Fibroblast of lung (primary cell): ENCODE results near the gene ELK3. TPM values are rescaled to one million over a fixed set of nuclear protein-coding genes. Genes with fewer than 3 reads are reported as not detected.

Experiments
- DNase-seq, 2 donors: peaks; one replicate each; pipeline versions ENCODE4 v3.0.0 to v3.0.0-alpha.2; 2010; ENCODE audit warnings: low read depth in 2 of 2
- H2AFZ ChIP-seq: 2 replicates; pipeline ENCODE4 v1.5.1; 2012; ENCODE audit warnings: low read length, control low read depth, inconsistent platforms
- H3K27ac ChIP-seq: 2 replicates; pipeline ENCODE4 v1.5.1; 2011; ENCODE audit warnings: low read length, control low read depth; ENCODE audit not compliant: insufficient read depth
- H3K27me3 ChIP-seq: 2 replicates; pipeline ENCODE4 v1.5.1; 2011; ENCODE audit warnings: mild to moderate bottlenecking, low read length; ENCODE audit not compliant: control insufficient read depth, insufficient read depth
- H3K36me3 ChIP-seq: 2 replicates; pipeline ENCODE4 v1.5.1; 2011; ENCODE audit warnings: low read length; ENCODE audit not compliant: control insufficient read depth, insufficient read depth
- H3K4me1 ChIP-seq: 2 replicates; pipeline ENCODE4 v1.5.1; 2011; ENCODE audit warnings: low read length; ENCODE audit not compliant: control insufficient read depth, insufficient read depth; ENCODE audit errors: extremely low read depth
- H3K4me2 ChIP-seq: 2 replicates; pipeline ENCODE4 v1.5.1; 2011; ENCODE audit warnings: low read length, control low read depth; ENCODE audit not compliant: insufficient read depth; ENCODE audit errors: extremely low read depth
- H3K4me3 ChIP-seq, 4 experiments: fragments of 200-600 bp in 1 of 4; sonication (generic) in 1 of 4; replicated peaks in 1 of 4; 2 replicates each; pipeline ENCODE4 v1.5.1; 2011 to 2016; ENCODE audit warnings: low read length in 4 of 4, low read depth in 3 of 4, mild to moderate bottlenecking in 3 of 4, control low read depth in 2 of 4, inconsistent platforms in 1 of 4, mixed read lengths in 1 of 4; ENCODE audit not compliant: insufficient read depth in 1 of 4; ENCODE audit errors: control extremely low read depth in 1 of 4
- H3K79me2 ChIP-seq: 2 replicates; pipeline ENCODE4 v1.5.1; 2012; ENCODE audit warnings: mild to moderate bottlenecking, low read length, inconsistent platforms; ENCODE audit not compliant: control insufficient read depth, insufficient read depth
- H3K9ac ChIP-seq: 2 replicates; pipeline ENCODE4 v1.5.1; 2011; ENCODE audit warnings: mild to moderate bottlenecking, low read length, control low read depth; ENCODE audit not compliant: insufficient read depth
- H3K9me3 ChIP-seq: 2 replicates; pipeline ENCODE4 v1.5.1; 2012; ENCODE audit warnings: low read depth, low read length; ENCODE audit not compliant: control insufficient read depth, insufficient read depth
- H4K20me1 ChIP-seq: 2 replicates; pipeline ENCODE4 v1.5.1; 2011; ENCODE audit warnings: low read length; ENCODE audit not compliant: control insufficient read depth, insufficient read depth; ENCODE audit errors: extremely low read depth
- EZH2 ChIP-seq: IDR thresholded peaks from 2 replicates; pipeline ENCODE4 v1.5.1; 2012; ENCODE audit warnings: low read length, control low read depth, mild to moderate bottlenecking; ENCODE audit errors: missing control alignments
- polyA plus RNA-seq, 2 donors: library from polyadenylated mRNA; depleted of rRNA in 1 of 2; stranded (reverse) in 1 of 2; unstranded in 1 of 2; fragments of >200 nt; gene quantifications; 2 replicates each; pipeline ENCODE4 v1.2.1, GENCODE V29; 2011 to 2012; ENCODE audit warnings: missing spikeins in 1 of 2
- total RNA-seq: library from RNA; depleted of rRNA; stranded (reverse); fragments of >200 nt; gene quantifications from 2 replicates; pipeline ENCODE4 v1.2.1, GENCODE V29; 2014
- TF ChIP-seq, protein P1 (sequence below), 2 donors: IDR thresholded peaks in 1 of 2; conservative IDR thresholded peaks in 1 of 2; 1 replicate in 1 of 2; 2 replicates in 1 of 2; pipeline ENCODE4 v1.5.1; 2011 to 2012; ENCODE audit warnings: low read length in 2 of 2, control low read depth in 1 of 2, inconsistent platforms in 1 of 2, low read depth in 1 of 2, mild to moderate bottlenecking in 1 of 2

ELK3 gene
- total and polyA plus RNA-seq, 2 donors (not counting 1 experiment from before 2014, with no cell fraction given), result 14.7 to 27.9 TPM

DNA sequence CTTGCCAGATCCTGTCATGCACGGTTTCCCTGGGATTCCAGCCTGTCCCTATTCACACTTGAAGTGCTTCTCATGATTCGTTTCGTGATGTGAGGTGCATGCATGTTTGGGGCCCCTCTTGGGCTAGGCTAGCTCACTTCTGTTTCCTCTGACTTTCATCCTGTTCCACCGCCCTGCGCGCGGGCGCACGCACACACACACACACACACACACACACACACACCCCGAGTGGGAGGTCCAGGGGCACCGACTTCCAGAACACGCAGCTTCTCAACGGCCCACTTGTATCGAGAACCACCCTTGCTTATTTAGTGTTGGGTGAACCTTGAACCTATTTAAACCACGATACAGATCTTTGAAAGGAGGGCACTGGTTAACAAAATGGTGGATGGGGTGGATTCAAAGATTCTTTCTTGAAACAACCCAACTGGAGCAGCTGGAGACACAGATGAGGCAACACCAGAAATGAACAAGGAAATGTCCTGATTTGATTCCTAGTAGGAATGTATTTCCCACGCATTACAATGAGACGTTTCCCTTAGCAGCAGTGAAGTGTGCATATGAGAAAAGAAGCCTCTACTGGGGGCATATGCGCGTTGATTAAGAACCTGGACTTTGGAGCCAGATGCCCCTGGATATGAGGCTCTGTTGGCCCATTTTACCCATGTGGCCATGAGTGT, 16.3 kb downstream of the ELK3 start:
- Histone ChIP-seq H2AFZ (no peak overlapping the region), H3K79me2 (peaks cover 84% of the 10 kb centered on the region), H3K27ac (no peak overlapping the region), H3K4me3 (no peak overlapping the region), H3K4me1 (peaks cover 9% of the 10 kb centered on the region), H3K9me3 (no peaks in the 10 kb centered on the region), H3K27me3 (no peaks in the 10 kb centered on the region), H3K36me3 (no peaks in the 10 kb centered on the region), H3K9ac (no peak overlapping the region), H4K20me1 (no peaks in the 10 kb centered on the region), H3K4me2 (no peak overlapping the region)
- no peak for DNase-seq
- no peak for TF ChIP-seq EZH2
- TF ChIP-seq, protein P1, sequence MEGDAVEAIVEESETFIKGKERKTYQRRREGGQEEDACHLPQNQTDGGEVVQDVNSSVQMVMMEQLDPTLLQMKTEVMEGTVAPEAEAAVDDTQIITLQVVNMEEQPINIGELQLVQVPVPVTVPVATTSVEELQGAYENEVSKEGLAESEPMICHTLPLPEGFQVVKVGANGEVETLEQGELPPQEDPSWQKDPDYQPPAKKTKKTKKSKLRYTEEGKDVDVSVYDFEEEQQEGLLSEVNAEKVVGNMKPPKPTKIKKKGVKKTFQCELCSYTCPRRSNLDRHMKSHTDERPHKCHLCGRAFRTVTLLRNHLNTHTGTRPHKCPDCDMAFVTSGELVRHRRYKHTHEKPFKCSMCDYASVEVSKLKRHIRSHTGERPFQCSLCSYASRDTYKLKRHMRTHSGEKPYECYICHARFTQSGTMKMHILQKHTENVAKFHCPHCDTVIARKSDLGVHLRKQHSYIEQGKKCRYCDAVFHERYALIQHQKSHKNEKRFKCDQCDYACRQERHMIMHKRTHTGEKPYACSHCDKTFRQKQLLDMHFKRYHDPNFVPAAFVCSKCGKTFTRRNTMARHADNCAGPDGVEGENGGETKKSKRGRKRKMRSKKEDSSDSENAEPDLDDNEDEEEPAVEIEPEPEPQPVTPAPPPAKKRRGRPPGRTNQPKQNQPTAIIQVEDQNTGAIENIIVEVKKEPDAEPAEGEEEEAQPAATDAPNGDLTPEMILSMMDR (conservative IDR thresholded peaks at IDR 0.05 in 1 of 2, IDR thresholded peaks at IDR 0.05 in 1 of 2; ENCODE audit: low read depth in 1 of 2, low read length in 2 of 2), result no peak

DNA sequence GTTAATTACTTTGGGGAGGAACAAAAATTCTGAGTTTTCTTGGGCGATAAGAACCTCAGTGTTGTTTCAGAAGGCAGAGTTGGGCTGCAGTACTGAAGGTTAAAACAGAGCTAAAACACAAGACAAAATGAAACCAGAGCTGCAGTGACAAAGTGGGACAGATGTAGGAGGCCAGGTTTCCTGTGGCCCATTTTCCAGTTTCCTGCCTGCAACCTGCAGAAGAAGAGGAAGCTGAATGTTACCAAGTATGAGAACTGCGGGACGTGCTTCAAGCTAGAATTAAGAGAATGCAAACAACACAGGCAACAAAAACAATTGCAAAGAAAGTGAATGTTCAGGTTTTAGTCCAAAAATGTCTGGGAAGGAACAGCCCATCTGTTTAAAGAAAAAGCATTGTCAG, 17.8 kb downstream of the ELK3 start:
- DNase-seq, result no peak
- Histone ChIP-seq H3K79me2 (peaks cover 84% of the 10 kb centered on the region), H3K27ac (no peak overlapping the region), H2AFZ (no peak overlapping the region), H3K27me3 (no peaks in the 10 kb centered on the region), H3K36me3 (peaks cover 2% of the 10 kb centered on the region), H4K20me1 (no peaks in the 10 kb centered on the region), H3K9me3 (no peaks in the 10 kb centered on the region), H3K4me3 (no peak overlapping the region), H3K4me1 (peaks cover 9% of the 10 kb centered on the region), H3K9ac (no peak overlapping the region), H3K4me2 (peak overlapping the region; percentile 17)
- TF ChIP-seq, protein P1 (conservative IDR thresholded peaks at IDR 0.05 in 1 of 2, IDR thresholded peaks at IDR 0.05 in 1 of 2; ENCODE audit: low read depth in 1 of 2, low read length in 2 of 2), result no peak
- TF ChIP-seq EZH2, result no peak

DNA sequence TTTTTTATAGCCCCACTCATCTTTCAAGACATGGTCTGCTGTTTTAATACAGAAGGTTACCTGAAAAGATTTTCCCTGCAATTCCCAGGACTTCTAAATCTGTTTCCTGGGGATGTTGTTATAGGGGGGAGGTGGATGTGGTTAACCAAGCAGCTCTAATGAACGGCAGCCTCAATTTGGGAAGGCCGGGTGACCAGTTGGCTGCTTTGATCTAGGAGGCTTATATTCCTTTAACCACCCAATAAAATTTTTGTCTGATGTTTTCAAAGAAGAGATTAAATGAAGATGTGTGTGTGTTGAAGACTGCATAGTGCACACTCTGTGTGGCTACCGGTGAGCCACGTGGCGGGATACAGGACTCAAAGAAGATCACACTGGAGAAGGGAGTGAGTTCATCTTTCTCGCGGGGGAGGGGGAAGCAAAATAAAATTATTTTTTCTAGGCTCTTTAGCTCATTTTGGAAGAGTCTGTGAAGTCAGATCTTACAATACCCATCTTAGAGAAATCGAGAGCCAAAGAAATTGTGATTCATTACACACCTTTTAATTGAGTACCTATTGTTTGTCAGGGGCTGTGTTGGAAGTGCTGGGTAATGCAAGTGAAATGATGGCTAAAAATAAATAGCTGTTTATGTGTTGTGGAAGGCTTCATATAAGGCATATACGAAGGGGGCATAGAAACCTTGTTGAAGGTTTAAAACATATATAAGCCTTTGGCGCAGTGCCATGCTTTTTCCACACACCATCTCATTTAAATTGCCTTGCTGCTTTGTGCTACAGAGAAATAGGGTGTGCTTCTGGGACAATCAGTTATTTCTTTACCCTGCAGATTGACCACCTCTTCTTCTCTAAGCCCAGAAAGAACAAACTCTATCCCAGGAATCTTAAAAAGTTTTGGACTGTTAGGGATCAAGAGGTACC, 18.5 kb downstream of the ELK3 start:
- no peak overlapping the region for H3K9ac ChIP-seq
- TF ChIP-seq, protein P1 (conservative IDR thresholded peaks at IDR 0.05 in 1 of 2, IDR thresholded peaks at IDR 0.05 in 1 of 2; ENCODE audit: low read depth in 1 of 2, low read length in 2 of 2), result no peak
- no peak for TF ChIP-seq EZH2
- no peak for DNase-seq
- H3K36me3 ChIP-seq, result peaks cover 2% of the 10 kb centered on the region
- no peak overlapping the region for H3K4me3 ChIP-seq
- H3K4me1 ChIP-seq, result peaks cover 9% of the 10 kb centered on the region
- peaks cover 80% of the 10 kb centered on the region for H3K79me2 ChIP-seq
- no peaks in the 10 kb centered on the region for H3K27me3 ChIP-seq
- H2AFZ ChIP-seq, result no peak overlapping the region
- no peak overlapping the region for H3K4me2 ChIP-seq
- no peak overlapping the region for H3K27ac ChIP-seq
- no peaks in the 10 kb centered on the region for H4K20me1 ChIP-seq
- H3K9me3 ChIP-seq, result no peaks in the 10 kb centered on the region
